OCI-LY1 (cell line): ENCODE data around the gene PTPN3.

Experiments
- H2AFZ ChIP-seq: fragments of 200-600 bp; sonication (generic), shearing (Covaris generic); 2 replicates; pipeline ENCODE4 v1.6.0; 2014; ENCODE audit warnings: antibody characterized with exemption, mild to moderate bottlenecking, low read length
- H3F3A ChIP-seq: fragments of 200-600 bp; sonication (generic), shearing (Covaris generic); 2 replicates; pipeline ENCODE4 v1.6.0; 2014; ENCODE audit warnings: mild to moderate bottlenecking, antibody characterized with exemption, low read length, moderate library complexity; ENCODE audit not compliant: insufficient read depth
- H3K27ac ChIP-seq: fragments of 200-600 bp; sonication (generic); 2 replicates; pipeline ENCODE4 v1.5.1; 2014; ENCODE audit warnings: low read length, mixed run types, mild to moderate bottlenecking, low read depth; ENCODE audit not compliant: poor library complexity, severe bottlenecking
- H3K27me3 ChIP-seq: fragments of 200-600 bp; sonication (generic); 2 replicates; pipeline ENCODE4 v1.6.0; 2014; ENCODE audit warnings: antibody characterized with exemption, mild to moderate bottlenecking, low read length, moderate library complexity; ENCODE audit not compliant: insufficient read depth
- H3K36me3 ChIP-seq: fragments of 200-600 bp; sonication (generic); 2 replicates; pipeline ENCODE4 v1.6.1; 2014; ENCODE audit warnings: mild to moderate bottlenecking, antibody characterized with exemption, low read length, moderate library complexity, mixed read lengths; ENCODE audit not compliant: insufficient read depth
- H3K4me1 ChIP-seq: fragments of 200-600 bp; sonication (generic); 2 replicates; pipeline ENCODE4 v1.5.1; 2014; ENCODE audit warnings: mild to moderate bottlenecking, low read length, moderate library complexity; ENCODE audit not compliant: insufficient read depth, severe bottlenecking
- H3K4me2 ChIP-seq: fragments of 200-600 bp; sonication (generic), shearing (Covaris generic); 2 replicates; pipeline ENCODE4 v1.6.1; 2014; ENCODE audit warnings: low read length
- H3K4me3 ChIP-seq: fragments of 200-600 bp; sonication (generic); 2 replicates; pipeline ENCODE4 v1.5.1; 2014; ENCODE audit warnings: low read length, low read depth, mild to moderate bottlenecking, mixed read lengths; ENCODE audit not compliant: poor library complexity, severe bottlenecking
- H3K79me2 ChIP-seq: fragments of 200-600 bp; shearing (Covaris generic); 2 replicates; pipeline ENCODE4 v1.6.1; 2016; ENCODE audit warnings: mixed run types, low read length, mixed read lengths; ENCODE audit not compliant: insufficient read depth
- H3K9ac ChIP-seq: fragments of 200-600 bp; sonication (generic), shearing (Covaris generic); 2 replicates; pipeline ENCODE4 v1.6.1; 2014; ENCODE audit warnings: mild to moderate bottlenecking, low read length, mixed read lengths
- H3K9me2 ChIP-seq: fragments of 200-600 bp; sonication (generic), shearing (Covaris generic); 2 replicates; pipeline ENCODE4 v1.6.1; 2014; ENCODE audit warnings: low read depth, mild to moderate bottlenecking, low read length, mixed read lengths
- H3K9me3 ChIP-seq: fragments of 200-600 bp; shearing (Covaris generic); 2 replicates; pipeline ENCODE4 v1.6.1; 2014; ENCODE audit warnings: low read length, mixed read lengths
- H4K20me1 ChIP-seq: fragments of 200-600 bp; sonication (generic), shearing (Covaris generic); 2 replicates; pipeline ENCODE4 v1.6.0; 2016; ENCODE audit warnings: mild to moderate bottlenecking, low read length; ENCODE audit not compliant: insufficient read depth
- EZH2 ChIP-seq: fragments of 200-600 bp; sonication (generic), shearing (Covaris generic); IDR thresholded peaks from 2 replicates; pipeline ENCODE4 v1.8.0; 2017; ENCODE audit warnings: borderline replicate concordance, mixed run types, mild to moderate bottlenecking, antibody characterized with exemption, low read length, moderate library complexity, mixed read lengths
- TF ChIP-seq, protein P1 (sequence below): fragments of 200-600 bp; sonication (generic), shearing (Covaris generic); IDR thresholded peaks from 2 replicates; pipeline ENCODE4 v1.5.1; 2017; ENCODE audit warnings: mild to moderate bottlenecking, antibody characterized with exemption, low read length, moderate library complexity, mixed read lengths

Gene PTPN3

DNA sequence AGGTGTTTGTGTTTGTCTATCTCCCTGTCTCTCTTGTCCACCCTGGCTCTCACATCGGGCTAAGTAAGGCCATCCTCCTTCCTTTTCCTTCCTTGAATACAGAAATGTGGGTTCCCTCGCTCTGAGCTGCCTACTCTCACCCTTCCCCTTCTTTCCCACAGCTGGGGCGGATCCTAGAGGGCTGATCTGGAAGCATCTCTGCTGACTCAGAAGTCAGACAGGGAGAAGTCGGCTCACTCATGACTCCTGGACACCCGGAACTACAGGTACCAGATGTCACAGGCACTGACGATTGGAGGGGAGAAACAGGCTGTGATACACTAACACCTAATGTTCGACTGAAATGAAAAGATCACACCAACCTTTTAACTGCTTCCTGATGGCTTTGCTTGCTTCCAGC lies 41.3 kb downstream of the PTPN3 start:
- H3K27ac ChIP-seq = no peak overlapping the region
- H3K9ac ChIP-seq = no peak overlapping the region
- no peak overlapping the region for H3K4me3 ChIP-seq
- no peaks in the 10 kb centered on the region for H4K20me1 ChIP-seq
- H3K9me3 ChIP-seq = no peaks in the 10 kb centered on the region
- H3K9me2 ChIP-seq = no peaks in the 10 kb centered on the region
- H3K27me3 ChIP-seq = no peaks in the 10 kb centered on the region
- no peak overlapping the region for H2AFZ ChIP-seq
- TF ChIP-seq, protein P1, sequence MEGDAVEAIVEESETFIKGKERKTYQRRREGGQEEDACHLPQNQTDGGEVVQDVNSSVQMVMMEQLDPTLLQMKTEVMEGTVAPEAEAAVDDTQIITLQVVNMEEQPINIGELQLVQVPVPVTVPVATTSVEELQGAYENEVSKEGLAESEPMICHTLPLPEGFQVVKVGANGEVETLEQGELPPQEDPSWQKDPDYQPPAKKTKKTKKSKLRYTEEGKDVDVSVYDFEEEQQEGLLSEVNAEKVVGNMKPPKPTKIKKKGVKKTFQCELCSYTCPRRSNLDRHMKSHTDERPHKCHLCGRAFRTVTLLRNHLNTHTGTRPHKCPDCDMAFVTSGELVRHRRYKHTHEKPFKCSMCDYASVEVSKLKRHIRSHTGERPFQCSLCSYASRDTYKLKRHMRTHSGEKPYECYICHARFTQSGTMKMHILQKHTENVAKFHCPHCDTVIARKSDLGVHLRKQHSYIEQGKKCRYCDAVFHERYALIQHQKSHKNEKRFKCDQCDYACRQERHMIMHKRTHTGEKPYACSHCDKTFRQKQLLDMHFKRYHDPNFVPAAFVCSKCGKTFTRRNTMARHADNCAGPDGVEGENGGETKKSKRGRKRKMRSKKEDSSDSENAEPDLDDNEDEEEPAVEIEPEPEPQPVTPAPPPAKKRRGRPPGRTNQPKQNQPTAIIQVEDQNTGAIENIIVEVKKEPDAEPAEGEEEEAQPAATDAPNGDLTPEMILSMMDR = no peak
- TF ChIP-seq EZH2 = no peak
- no peaks in the 10 kb centered on the region for H3F3A ChIP-seq
- H3K36me3 ChIP-seq = no peaks in the 10 kb centered on the region
- H3K4me1 ChIP-seq = no peaks in the 10 kb centered on the region
- H3K4me2 ChIP-seq = no peak overlapping the region
- no peaks in the 10 kb centered on the region for H3K79me2 ChIP-seq

DNA sequence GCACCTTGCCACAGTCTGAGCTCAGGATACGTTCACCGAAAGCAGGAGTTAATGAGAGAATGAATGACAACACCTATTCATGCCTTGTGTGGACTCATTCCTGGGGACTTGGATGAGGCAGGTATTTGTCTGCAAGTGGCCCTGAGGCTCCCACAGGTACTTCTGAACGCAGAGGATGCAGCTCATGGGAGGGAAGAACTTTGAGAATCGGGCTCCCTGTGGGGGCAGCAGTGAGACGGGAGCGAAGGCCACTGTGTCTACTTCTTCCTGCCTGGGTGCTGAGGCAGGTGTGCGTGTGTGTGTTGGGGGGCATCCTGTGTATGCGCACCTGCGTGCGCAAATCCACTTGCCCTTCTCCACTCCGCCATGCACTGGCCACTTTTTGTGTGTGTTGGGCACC lies 42.2 kb downstream of the PTPN3 start:
- H3K27ac ChIP-seq = no peak overlapping the region
- H3K9ac ChIP-seq = no peak overlapping the region
- no peaks in the 10 kb centered on the region for H3K9me3 ChIP-seq
- no peaks in the 10 kb centered on the region for H3F3A ChIP-seq
- H3K4me2 ChIP-seq = no peak overlapping the region
- H3K36me3 ChIP-seq = no peaks in the 10 kb centered on the region
- no peaks in the 10 kb centered on the region for H3K79me2 ChIP-seq
- no peaks in the 10 kb centered on the region for H4K20me1 ChIP-seq
- TF ChIP-seq, protein P1 = peak; percentile 27; the same call in 1 of the 2 replicates
- TF ChIP-seq EZH2 = no peak
- no peaks in the 10 kb centered on the region for H3K4me1 ChIP-seq
- H3K27me3 ChIP-seq = no peaks in the 10 kb centered on the region
- H3K4me3 ChIP-seq = no peak overlapping the region
- H3K9me2 ChIP-seq = no peaks in the 10 kb centered on the region
- H2AFZ ChIP-seq = no peak overlapping the region

DNA sequence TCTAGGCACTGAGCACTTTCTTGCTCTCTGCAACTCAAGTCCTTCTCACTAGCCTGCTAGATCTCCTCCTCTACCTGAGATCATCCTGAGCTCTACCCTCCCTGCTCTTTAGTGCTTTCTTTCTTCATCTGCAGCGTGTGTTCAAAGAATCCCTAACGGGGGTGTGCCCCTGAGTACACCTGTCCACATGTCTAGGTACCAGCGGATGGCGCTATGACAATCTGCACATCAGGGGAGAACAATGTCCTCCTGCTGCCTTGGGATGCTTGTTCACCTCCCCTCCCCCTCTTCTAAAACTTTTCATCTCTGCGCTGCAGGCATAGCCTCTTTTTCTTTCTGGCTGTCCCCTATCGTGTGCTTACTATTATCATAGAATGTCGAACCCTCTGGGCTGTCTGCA lies 42.7 kb downstream of the PTPN3 start:
- H2AFZ ChIP-seq = no peak overlapping the region
- no peaks in the 10 kb centered on the region for H3K4me1 ChIP-seq
- H3K4me2 ChIP-seq = no peak overlapping the region
- no peak for TF ChIP-seq EZH2
- TF ChIP-seq, protein P1 = no peak
- no peaks in the 10 kb centered on the region for H3F3A ChIP-seq
- H3K79me2 ChIP-seq = no peaks in the 10 kb centered on the region
- H3K36me3 ChIP-seq = no peaks in the 10 kb centered on the region
- H3K9me2 ChIP-seq = no peaks in the 10 kb centered on the region
- no peaks in the 10 kb centered on the region for H3K9me3 ChIP-seq
- no peak overlapping the region for H3K9ac ChIP-seq
- no peaks in the 10 kb centered on the region for H3K27me3 ChIP-seq
- no peaks in the 10 kb centered on the region for H4K20me1 ChIP-seq
- H3K27ac ChIP-seq = no peak overlapping the region
- no peak overlapping the region for H3K4me3 ChIP-seq
